ENCODE data around the gene MYCT1.

The MYCT1 gene

GRCh38 chr6:152721956-152722355 lies 24.3 kb downstream of the MYCT1 start:
- in situ Hi-C loops (cut with MboI; ENCODE audit: low sequenced_read_pairs), result no loop called here

- in situ Hi-C loops (cut with MboI; ENCODE audit: low sequenced_read_pairs), result no loop called here
Observed at GRCh38 chr6:152723398-152723797, 25.7 kb downstream of the MYCT1 start.

- in situ Hi-C loops (cut with MboI; ENCODE audit: low sequenced_read_pairs), result no loop called here
Observed at GRCh38 chr6:152726313-152726712, 28.6 kb downstream of the MYCT1 start.

GRCh38 chr6:152727507-152727906 lies 29.8 kb downstream of the MYCT1 start:
- in situ Hi-C loops (cut with MboI; ENCODE audit: low sequenced_read_pairs), result no loop called here

GRCh38 chr6:152734630-152735029 lies 36.9 kb downstream of the MYCT1 start:
- in situ Hi-C loops (cut with MboI; ENCODE audit: low sequenced_read_pairs), result no loop called here

GRCh38 chr6:152736687-152737273 lies 39.1 kb downstream of the MYCT1 start:
- in situ Hi-C loops (cut with MboI; ENCODE audit: low sequenced_read_pairs), result no loop called here

- in situ Hi-C loops (cut with MboI; ENCODE audit: low sequenced_read_pairs), result no loop called here
Observed at GRCh38 chr6:152745509-152746171, 47.9 kb downstream of the MYCT1 start.

GRCh38 chr6:152746172-152746553 lies 48.5 kb downstream of the MYCT1 start:
- in situ Hi-C loops (cut with MboI; ENCODE audit: low sequenced_read_pairs), result no loop called here

GRCh38 chr6:152748843-152749242 lies 51.1 kb downstream of the MYCT1 start:
- in situ Hi-C loops (cut with MboI; ENCODE audit: low sequenced_read_pairs), result no loop called here

- in situ Hi-C loops (cut with MboI; ENCODE audit: low sequenced_read_pairs), result no loop called here
Observed at GRCh38 chr6:152749336-152749735, 51.6 kb downstream of the MYCT1 start.

GRCh38 chr6:152750694-152751093 lies 53.0 kb downstream of the MYCT1 start, which contains the start of gene VIP:
VIP (plus strand) TSS chr6:152750797; CDS start chr6:152752178, 1,381 bp downstream.
- in situ Hi-C loops (cut with MboI; ENCODE audit: low sequenced_read_pairs), result no loop called here

GRCh38 chr6:152765331-152765730 lies 67.6 kb downstream of the MYCT1 start:
- in situ Hi-C loops (cut with MboI; ENCODE audit: low sequenced_read_pairs), result no loop called here

- in situ Hi-C loops (cut with MboI; ENCODE audit: low sequenced_read_pairs), result no loop called here
Observed at GRCh38 chr6:152769159-152769558, 71.5 kb downstream of the MYCT1 start.

- in situ Hi-C loops (cut with MboI; ENCODE audit: low sequenced_read_pairs), result no loop called here
Observed at GRCh38 chr6:152769993-152770392, 72.3 kb downstream of the MYCT1 start.

- in situ Hi-C loops (cut with MboI; ENCODE audit: low sequenced_read_pairs), result no loop called here
Observed at GRCh38 chr6:152771061-152771687, 73.5 kb downstream of the MYCT1 start.
